GM12878 (cell line): ENCODE results near the gene LIMS1. TPM values are rescaled to one million over a fixed set of nuclear protein-coding genes. Genes with fewer than 3 reads are reported as not detected.
A peak's percentile ranks its signal among the peaks of the same experiment; 100 is the strongest.

Experiments used
- ATAC-seq: fragments of 200-7000 bp; cut with Tn5 transposase; 3 replicates; pipeline ENCODE4 v1.9.1; 2020; ENCODE audit warnings: mild to moderate bottlenecking, moderate library complexity
- BruUV-seq: library from RNA; stranded (reverse); fragments of 400-500 nt; replicated peaks from 2 replicates; lab custom pipeline; 2021; lab: Mats Ljungman, UMichigan
- CTCF ChIA-PET: fragments of 300-600 bp; sonication (Branson Sonifier 250); formaldehyde crosslinking; extraction: SDS; loops from one replicate; lab custom pipeline; 2021; ENCODE audit warnings: inconsistent platforms; lab: Yijun Ruan, JAX
- POLR2A ChIA-PET: fragments of 350-600 bp; formaldehyde crosslinking; extraction: SDS; loops from one replicate; lab custom pipeline; 2021; ENCODE audit warnings: inconsistent platforms; lab: Charles Lee
- RAD21 ChIA-PET: fragments of 300-600 bp; sonication (Branson Sonifier 250); formaldehyde crosslinking; loops from one replicate; lab custom pipeline; 2023; ENCODE audit warnings: antibody characterized with exemption; ENCODE audit not compliant: unreplicated experiment; lab: Charles Lee
- SMC1A ChIA-PET: fragments of 300-600 bp; sonication (Branson Sonifier 250); formaldehyde crosslinking; loops from one replicate; lab custom pipeline; 2023; ENCODE audit not compliant: unreplicated experiment, uncharacterized antibody; lab: Charles Lee
- DNase-seq: peaks from one replicate; pipeline ENCODE4 v3.0.0-alpha.2; 2011; ENCODE audit warnings: low read depth, low spot score
- FAIRE-seq: peaks from 3 replicates; lab custom pipeline; 2011; peaks lifted over from hg19 to GRCh38; lab: Jason Lieb, UNC
- H2AFZ ChIP-seq: 2 replicates; pipeline ENCODE4 v1.6.0; 2011; ENCODE audit warnings: low read depth, low read length, control low read depth; ENCODE audit not compliant: control insufficient read depth
- H3K27ac ChIP-seq: 2 replicates; pipeline ENCODE4 v1.5.1; 2011; ENCODE audit warnings: control low read depth; ENCODE audit not compliant: control insufficient read depth, insufficient read depth
- H3K27me3 ChIP-seq, 2 experiments: replicated peaks in 1 of 2; 2 replicates each; pipeline versions ENCODE4 v1.6.0 to v1.6.1; 2011; ENCODE audit warnings: low read length in 1 of 2; ENCODE audit not compliant: control insufficient read depth in 2 of 2, insufficient read depth in 2 of 2
- H3K36me3 ChIP-seq, 2 experiments: 2 replicates each; pipeline ENCODE4 v1.5.1; 2011; ENCODE audit warnings: low read length in 1 of 2; ENCODE audit not compliant: control insufficient read depth in 2 of 2, insufficient read depth in 2 of 2
- H3K4me1 ChIP-seq: 2 replicates; pipeline ENCODE4 v1.6.1; 2011; ENCODE audit warnings: mild to moderate bottlenecking, low read length, moderate library complexity, mixed read lengths; ENCODE audit not compliant: control insufficient read depth, insufficient read depth
- H3K4me2 ChIP-seq: 2 replicates; pipeline ENCODE4 v1.6.0; 2011; ENCODE audit warnings: control low read depth; ENCODE audit not compliant: control insufficient read depth, insufficient read depth
- H3K4me3 ChIP-seq: fragments of 200-600 bp; sonication (generic); 2 replicates; pipeline ENCODE4 v1.5.1; 2016
- H3K79me2 ChIP-seq: 2 replicates; pipeline ENCODE4 v1.6.0; 2011; ENCODE audit warnings: low read length; ENCODE audit not compliant: control insufficient read depth, insufficient read depth
- H3K9ac ChIP-seq: 2 replicates; pipeline ENCODE4 v1.8.0; 2011; ENCODE audit warnings: low read length, control low read depth, mixed read lengths; ENCODE audit not compliant: control insufficient read depth, insufficient read depth
- H3K9me3 ChIP-seq: replicated peaks from 3 replicates; pipeline ENCODE4 v1.5.1; 2011; ENCODE audit warnings: mild to moderate bottlenecking, low read length; ENCODE audit not compliant: control insufficient read depth, insufficient read depth
- H4K20me1 ChIP-seq: 2 replicates; pipeline ENCODE4 v1.6.0; 2011; ENCODE audit not compliant: control insufficient read depth, insufficient read depth
- BMI1 ChIP-seq: fragments of 450-650 bp; IDR thresholded peaks from 2 replicates; pipeline ENCODE4 v1.6.1; 2016; ENCODE audit warnings: mild to moderate bottlenecking, moderate library complexity, borderline replicate concordance
- EP300 ChIP-seq, 2 experiments: fragments of 150-350 bp in 1 of 2; IDR thresholded peaks; 2 replicates each; pipeline ENCODE4 v1.6.1; 2011 to 2012; ENCODE audit warnings: low read depth in 2 of 2, low read length in 2 of 2, borderline replicate concordance in 1 of 2, improper control_type of control experiment in 1 of 2, inconsistent platforms in 1 of 2; ENCODE audit not compliant: control insufficient read depth in 1 of 2
- MEF2B ChIP-seq: fragments of 450-650 bp; IDR thresholded peaks from 2 replicates; pipeline ENCODE4 v1.6.1; 2018; ENCODE audit warnings: mild to moderate bottlenecking, moderate library complexity; ENCODE audit not compliant: partially characterized antibody, poor library complexity, severe bottlenecking
- NBN ChIP-seq: fragments of 450-650 bp; IDR thresholded peaks from 2 replicates; pipeline ENCODE4 v1.6.1; 2016
- RFX5 ChIP-seq: IDR thresholded peaks from 2 replicates; pipeline ENCODE4 v1.6.1; 2011; ENCODE audit warnings: low read depth, low read length, improper control_type of control experiment
- ZBED1 ChIP-seq: IDR thresholded peaks from 2 replicates; pipeline ENCODE4 v1.6.1; 2016; ENCODE audit warnings: borderline replicate concordance
- ZNF207 ChIP-seq: fragments of 450-650 bp; IDR thresholded peaks from 2 replicates; pipeline ENCODE4 v1.6.1; 2014; ENCODE audit warnings: antibody characterized with exemption, mild to moderate bottlenecking, borderline replicate concordance
- ZZZ3 ChIP-seq: IDR thresholded peaks from 2 replicates; pipeline ENCODE4 v1.6.1; 2011; ENCODE audit warnings: low read depth; ENCODE audit not compliant: control insufficient read depth, insufficient read length
- WGBS: methylation state at CpG from one replicate; pipeline ENCODE4 v1.1.6; 2016; ENCODE audit warnings: low lambda C conversion rate; ENCODE audit not compliant: insufficient replicate concordance, insufficient coverage; ENCODE audit errors: missing lambda C conversion rate; 5-methylcytosine and 5-hydroxymethylcytosine counted together
- in situ Hi-C: fragments of 300-500 bp; cut with MboI; formaldehyde crosslinking; loops from 9 replicates; pipeline ENCODE4 v1.14.3; 2018; ENCODE audit warnings: mixed read lengths
- intact Hi-C: fragments of 100-400 bp; cut with micrococcal nuclease; formaldehyde crosslinking; loops from one replicate; pipeline ENCODE4 v1.14.2; 2022; ENCODE audit not compliant: unreplicated experiment
- polyA plus RNA-seq, 11 experiments: library from polyadenylated mRNA; depleted of rRNA in 4 of 11; unstranded in 6 of 11; stranded (reverse) in 5 of 11; fragments of >200 nt; fragmentation: Nextera tagmentation in 4 of 11; fragmentation: Illumina TruSeq in 1 of 11; extraction: Ambion mirVana in 4 of 11; extraction: Trizol in 1 of 11; gene quantifications; 1 replicate in 1 of 11; 2 replicates in 10 of 11; pipeline versions ENCODE4 v1.2.1 to v1.2.3, GENCODE V29; 2011 to 2016; ENCODE audit warnings: inconsistent platforms in 2 of 11, missing spikeins in 2 of 11, low read depth in 1 of 11
- total RNA-seq, 4 experiments: library from RNA; depleted of rRNA in 3 of 4; stranded (reverse); fragments of >200 nt in 3 of 4; fragmentation: Illumina TruSeq in 1 of 4; extraction: Trizol in 1 of 4; gene quantifications; 2 replicates each; pipeline versions ENCODE4 v1.2.1 to v1.2.3, GENCODE V29; 2013 to 2021
- TF ChIP-seq, protein P1 (sequence below): fragments of 450-650 bp; IDR thresholded peaks from 2 replicates; pipeline ENCODE4 v1.6.1; 2017; ENCODE audit warnings: low read depth, mild to moderate bottlenecking, moderate library complexity

Gene LIMS1
- total and polyA plus RNA-seq, 10 of the 15 experiments (the other 5 are each of a cell fraction or from before 2014, with no cell fraction given): 15.7 to 98.1 (median 43.9) TPM

DNA sequence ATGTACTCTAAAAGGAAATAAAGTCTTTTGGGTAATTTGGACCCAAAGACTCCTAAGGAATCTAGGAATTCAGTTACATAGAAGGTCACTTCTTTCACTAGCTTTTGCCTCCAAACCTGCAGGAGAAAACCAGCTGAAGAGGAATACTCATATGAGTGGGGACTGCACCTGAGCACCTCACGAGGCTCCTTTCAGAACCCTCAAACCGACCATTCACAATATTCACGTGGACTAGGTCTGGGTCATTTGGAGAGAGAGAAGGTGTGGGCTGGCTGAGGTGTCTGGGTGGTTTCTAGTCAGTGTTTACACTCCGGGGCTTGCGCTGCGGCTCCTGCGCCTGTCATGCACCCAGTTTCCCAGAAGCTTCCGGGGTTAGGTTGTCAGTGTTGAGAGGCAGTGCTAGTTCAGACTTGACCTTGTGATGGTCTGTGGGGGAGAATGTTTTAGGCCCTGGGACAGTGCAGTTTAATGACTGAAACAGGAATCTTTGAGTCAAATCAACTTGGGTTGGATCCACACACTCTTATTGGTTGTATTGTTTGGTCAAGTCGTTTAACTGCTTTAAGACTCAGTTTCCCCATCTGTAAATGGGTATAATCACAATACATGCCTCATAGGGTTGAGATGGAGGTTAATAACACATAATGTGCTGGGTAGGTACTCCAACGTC is 78.4 kb downstream of the LIMS1 start (continued):
- TF ChIP-seq, protein P1, sequence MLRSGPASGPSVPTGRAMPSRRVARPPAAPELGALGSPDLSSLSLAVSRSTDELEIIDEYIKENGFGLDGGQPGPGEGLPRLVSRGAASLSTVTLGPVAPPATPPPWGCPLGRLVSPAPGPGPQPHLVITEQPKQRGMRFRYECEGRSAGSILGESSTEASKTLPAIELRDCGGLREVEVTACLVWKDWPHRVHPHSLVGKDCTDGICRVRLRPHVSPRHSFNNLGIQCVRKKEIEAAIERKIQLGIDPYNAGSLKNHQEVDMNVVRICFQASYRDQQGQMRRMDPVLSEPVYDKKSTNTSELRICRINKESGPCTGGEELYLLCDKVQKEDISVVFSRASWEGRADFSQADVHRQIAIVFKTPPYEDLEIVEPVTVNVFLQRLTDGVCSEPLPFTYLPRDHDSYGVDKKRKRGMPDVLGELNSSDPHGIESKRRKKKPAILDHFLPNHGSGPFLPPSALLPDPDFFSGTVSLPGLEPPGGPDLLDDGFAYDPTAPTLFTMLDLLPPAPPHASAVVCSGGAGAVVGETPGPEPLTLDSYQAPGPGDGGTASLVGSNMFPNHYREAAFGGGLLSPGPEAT: peak; percentile 93; the same call in 1 of the 2 replicates
- TF ChIP-seq EP300 (IDR thresholded peaks at IDR 0.05; ENCODE audit: borderline replicate concordance in 1 of 2, control insufficient read depth in 1 of 2, low read depth in 2 of 2, low read length in 2 of 2) (peak; percentile 85 to 87), ZZZ3 (no peak), MEF2B (peak; percentile 78)

DNA sequence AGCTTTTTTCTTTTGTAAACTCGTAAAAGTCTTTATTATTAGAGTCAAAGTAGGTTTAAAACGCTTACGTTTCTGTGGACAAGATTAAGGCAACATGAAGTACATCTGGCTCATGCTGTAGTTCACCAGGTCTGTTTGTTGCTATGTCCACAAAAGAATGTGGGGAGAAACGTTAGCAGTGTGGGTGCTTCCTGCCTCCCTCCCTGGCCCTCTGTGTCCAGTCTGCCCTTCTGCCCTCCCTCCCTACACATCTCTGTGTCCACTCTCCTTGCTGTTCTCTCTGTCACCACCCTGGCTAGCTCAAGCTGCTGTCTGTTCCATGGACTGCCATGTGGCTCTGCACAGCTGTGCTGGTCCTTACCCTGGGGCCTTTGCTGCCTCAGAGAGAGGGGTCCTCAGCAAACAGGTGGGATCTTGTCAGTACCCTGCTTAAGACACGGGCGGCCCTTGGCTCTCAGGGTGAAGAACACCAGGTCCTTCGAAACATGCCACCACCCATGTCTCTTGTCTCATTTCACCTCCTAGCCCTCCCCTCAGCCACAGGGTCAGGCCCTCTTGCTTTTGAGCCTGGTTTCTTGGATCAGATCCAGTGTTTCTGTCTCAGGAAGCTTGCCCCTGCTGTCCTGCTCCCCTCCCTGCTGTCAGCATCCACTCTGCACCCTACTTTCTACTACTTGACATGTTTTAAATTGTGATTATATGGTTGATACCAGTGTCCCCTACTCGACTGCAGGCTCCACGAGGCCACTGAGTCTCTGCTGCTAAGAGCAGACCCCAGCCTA is 79.2 kb downstream of the LIMS1 start:
- POLR2A ChIA-PET: interaction anchor here (1.0 to 3.4 kb wide), 4 partner anchors 12 to 22 kb away, joined by 5 to 51 read pairs (median 24); no protein-coding TSS in a partner anchor
- ATAC-seq (no peak), DNase-seq (no peak), FAIRE-seq (no peak)
- intact Hi-C loops: no loop called here
- Histone ChIP-seq H3K27me3 (no peaks in the 10 kb centered on the region), H3K27ac (peak overlapping the region; percentile 85; the same call in 1 of the 2 replicates), H3K4me3 (peak overlapping the region; percentile 15), H3K4me1 (peaks cover 54% of the 10 kb centered on the region), H4K20me1 (peaks cover 4% of the 10 kb centered on the region; the same call in 1 of the 2 replicates), H3K9me3 (no peaks in the 10 kb centered on the region), H3K4me2 (peak overlapping the region; percentile 52), H2AFZ (no peak overlapping the region), H3K36me3 (no peaks in the 10 kb centered on the region), H3K9ac (no peak overlapping the region), H3K79me2 (peaks cover 9% of the 10 kb centered on the region)
- TSS peak; percentile 19 for BruUV-seq
- TF ChIP-seq NBN (no peak), RFX5 (no peak), BMI1 (no peak), ZBED1 (no peak), ZNF207 (no peak)
- RAD21 ChIA-PET: interaction anchor here (2.3 to 10.2 kb wide), 6 partner anchors 8 to 163 kb away, joined by 5 to 441 read pairs (median 18); partner anchors contain the start of gene LIMS1
- SMC1A ChIA-PET: interaction anchor here (1.4 to 19.4 kb wide), 5 partner anchors 10 to 38 kb away, joined by 3 to 800 read pairs (median 15); no protein-coding TSS in a partner anchor
- in situ Hi-C loops: no loop called here
- CTCF ChIA-PET: interaction anchor here (1.8 to 10.4 kb wide), 4 partner anchors 8 to 39 kb away, joined by 7 to 441 read pairs (median 24); no protein-coding TSS in a partner anchor
- WGBS: 97% methylated on average over 9 of the region's 9 CpGs
